IMR-90 (cell line): ENCODE measurements around the gene VAT1L. TPM values are rescaled to one million over a fixed set of nuclear protein-coding genes. Genes with fewer than 3 reads are reported as not detected.

Experiments used
- ATAC-seq: fragments of 200-7000 bp; cut with Tn5 transposase; 2 replicates; pipeline ENCODE4 v1.9.1; 2020; ENCODE audit warnings: low read depth, mild to moderate bottlenecking, moderate library complexity
- BruUV-seq: library from RNA; stranded (reverse); fragments of 400-500 nt; replicated peaks from 2 replicates; lab custom pipeline; 2021; lab: Mats Ljungman, UMichigan
- CTCF ChIA-PET: fragments of 300-600 bp; formaldehyde crosslinking; extraction: SDS; loops from one replicate; lab custom pipeline; 2021; ENCODE audit warnings: antibody characterized with exemption; lab: Yijun Ruan, JAX
- POLR2A ChIA-PET: fragments of 300-600 bp; sonication (Branson Sonifier 250); formaldehyde crosslinking; loops from one replicate; lab custom pipeline; 2022; ENCODE audit warnings: antibody characterized with exemption; ENCODE audit not compliant: unreplicated experiment; lab: Charles Lee
- DNase-seq: peaks from one replicate; pipeline ENCODE4 v3.0.0; 2013
- H2AFZ ChIP-seq: replicated peaks from 2 replicates; pipeline ENCODE3; 2013; ENCODE audit warnings: low read length, mild to moderate bottlenecking; ENCODE audit not compliant: poor library complexity
- H2AK5ac ChIP-seq: 2 replicates; pipeline ENCODE4 v1.6.1; 2013; ENCODE audit warnings: low read depth, low read length, inconsistent platforms
- H2AK9ac ChIP-seq: replicated peaks from 2 replicates; pipeline ENCODE3; 2013; ENCODE audit warnings: mild to moderate bottlenecking, low read depth, low read length, moderate library complexity; ENCODE audit not compliant: poor library complexity
- H2BK120ac ChIP-seq: 2 replicates; pipeline ENCODE4 v1.6.1; 2013; ENCODE audit warnings: low read depth, low read length, inconsistent platforms
- H2BK15ac ChIP-seq: 3 replicates; pipeline ENCODE4 v1.6.1; 2013; ENCODE audit warnings: low read depth, low read length, inconsistent platforms
- H2BK20ac ChIP-seq: 2 replicates; pipeline ENCODE4 v1.6.1; 2013; ENCODE audit warnings: low read depth, mild to moderate bottlenecking, inconsistent platforms, low read length, moderate library complexity
- H2BK5ac ChIP-seq: 2 replicates; pipeline ENCODE4 v1.6.1; 2013; ENCODE audit warnings: mild to moderate bottlenecking, low read depth, low read length, inconsistent platforms; ENCODE audit not compliant: poor library complexity, severe bottlenecking
- H3K14ac ChIP-seq: replicated peaks from 2 replicates; pipeline ENCODE4 v1.6.1; 2013; ENCODE audit warnings: low read depth, low read length, inconsistent platforms
- H3K18ac ChIP-seq: 2 replicates; pipeline ENCODE4 v1.6.1; 2013; ENCODE audit warnings: low read depth, low read length, control low read depth
- H3K23ac ChIP-seq: 2 replicates; pipeline ENCODE4 v1.6.1; 2013; ENCODE audit warnings: low read depth, low read length, inconsistent platforms
- H3K27ac ChIP-seq: 2 replicates; pipeline ENCODE4 v1.5.1; 2013; ENCODE audit warnings: mild to moderate bottlenecking, control low read depth, low read length; ENCODE audit not compliant: insufficient read depth
- H3K27me3 ChIP-seq: 2 replicates; pipeline ENCODE4 v1.6.1; 2013; ENCODE audit warnings: low read length; ENCODE audit not compliant: control insufficient read depth, insufficient read depth
- H3K36me3 ChIP-seq: 2 replicates; pipeline ENCODE4 v1.6.1; 2013; ENCODE audit warnings: low read length, mixed read lengths; ENCODE audit not compliant: control insufficient read depth, insufficient read depth
- H3K4ac ChIP-seq: 2 replicates; pipeline ENCODE4 v1.6.1; 2013; ENCODE audit warnings: low read depth, low read length, inconsistent platforms
- H3K4me1 ChIP-seq: 2 replicates; pipeline ENCODE4 v1.6.1; 2013; ENCODE audit warnings: low read length, mixed read lengths; ENCODE audit not compliant: control insufficient read depth, insufficient read depth
- H3K4me2 ChIP-seq: 2 replicates; pipeline ENCODE4 v1.6.1; 2013; ENCODE audit warnings: low read depth, mild to moderate bottlenecking, control low read depth, low read length, moderate library complexity
- H3K4me3 ChIP-seq: 2 replicates; pipeline ENCODE4 v1.5.1; 2013; ENCODE audit warnings: low read depth, mild to moderate bottlenecking, control low read depth, low read length, moderate library complexity; ENCODE audit not compliant: insufficient read depth
- H3K56ac ChIP-seq: 2 replicates; pipeline ENCODE4 v1.6.1; 2013; ENCODE audit warnings: low read length, inconsistent platforms; ENCODE audit not compliant: insufficient read depth; ENCODE audit errors: extremely low read depth
- H3K79me1 ChIP-seq, 2 experiments: 2 replicates each; pipeline ENCODE4 v1.6.1; 2013; ENCODE audit warnings: low read length in 2 of 2, inconsistent platforms in 1 of 2, low read depth in 1 of 2
- H3K9ac ChIP-seq: 2 replicates; pipeline ENCODE4 v1.6.1; 2013; ENCODE audit warnings: low read depth, low read length, control low read depth
- H3K9me1 ChIP-seq: 2 replicates; pipeline ENCODE4 v1.6.1; 2013; ENCODE audit warnings: low read length, inconsistent platforms; ENCODE audit not compliant: insufficient read depth
- H3K9me3 ChIP-seq: 2 replicates; pipeline ENCODE4 v1.6.1; 2013; ENCODE audit warnings: low read length; ENCODE audit not compliant: control insufficient read depth, insufficient read depth
- H4K20me1 ChIP-seq: 2 replicates; pipeline ENCODE4 v1.6.1; 2013; ENCODE audit warnings: low read length, inconsistent platforms; ENCODE audit not compliant: insufficient read depth
- H4K5ac ChIP-seq: 2 replicates; pipeline ENCODE4 v1.6.1; 2013; ENCODE audit warnings: mild to moderate bottlenecking, low read depth, low read length, control low read depth
- H4K8ac ChIP-seq, 2 experiments: 2 replicates each; pipeline ENCODE4 v1.6.1; 2013; ENCODE audit warnings: low read depth in 2 of 2, low read length in 2 of 2, control low read depth in 1 of 2, inconsistent platforms in 1 of 2
- H4K91ac ChIP-seq: 2 replicates; pipeline ENCODE4 v1.6.1; 2013; ENCODE audit warnings: low read depth, low read length, inconsistent platforms; ENCODE audit not compliant: insufficient read depth
- BHLHE40 ChIP-seq: fragments of 150-350 bp; IDR thresholded peaks from 2 replicates; pipeline ENCODE4 v1.6.1; 2016; ENCODE audit warnings: mild to moderate bottlenecking, low read depth, low read length
- CEBPB ChIP-seq: IDR thresholded peaks from 2 replicates; pipeline ENCODE4 v1.6.1; 2012; ENCODE audit warnings: low read depth, low read length, improper control_type of control experiment
- CHD1 ChIP-seq: IDR thresholded peaks from 2 replicates; pipeline ENCODE4 v1.6.1; 2012; ENCODE audit warnings: low read depth, low read length, improper control_type of control experiment
- FOS ChIP-seq: fragments of 150-350 bp; IDR thresholded peaks from 2 replicates; pipeline ENCODE4 v1.6.1; 2016; ENCODE audit warnings: low read depth, low read length
- MAFK ChIP-seq: IDR thresholded peaks from 2 replicates; pipeline ENCODE4 v1.6.1; 2012; ENCODE audit warnings: low read depth, low read length, improper control_type of control experiment
- MAZ ChIP-seq: IDR thresholded peaks from 2 replicates; pipeline ENCODE4 v1.6.1; 2012; ENCODE audit warnings: low read depth, mild to moderate bottlenecking, low read length, improper control_type of control experiment, moderate library complexity, borderline replicate concordance
- MXI1 ChIP-seq: IDR thresholded peaks from 2 replicates; pipeline ENCODE4 v1.6.1; 2012; ENCODE audit warnings: low read depth, mild to moderate bottlenecking, low read length, moderate library complexity, borderline replicate concordance
- NFE2L2 ChIP-seq: fragments of 150-350 bp; IDR thresholded peaks from 2 replicates; pipeline ENCODE4 v1.6.1; 2016; ENCODE audit warnings: low read depth, mild to moderate bottlenecking, low read length
- POLR2A ChIP-seq: IDR thresholded peaks from 2 replicates; pipeline ENCODE4 v1.6.1; 2012; ENCODE audit warnings: mild to moderate bottlenecking, low read depth, low read length
- RAD21 ChIP-seq: IDR thresholded peaks from 2 replicates; pipeline ENCODE4 v1.6.1; 2012; ENCODE audit warnings: low read length, improper control_type of control experiment
- RCOR1 ChIP-seq: IDR thresholded peaks from 2 replicates; pipeline ENCODE4 v1.6.1; 2012; ENCODE audit warnings: mild to moderate bottlenecking, low read length, improper control_type of control experiment; ENCODE audit not compliant: insufficient replicate concordance
- RFX5 ChIP-seq: IDR thresholded peaks from 2 replicates; pipeline ENCODE4 v1.8.0; 2012; ENCODE audit warnings: low read depth, mild to moderate bottlenecking, low read length, moderate library complexity
- SMC3 ChIP-seq: fragments of 150-350 bp; IDR thresholded peaks from 2 replicates; pipeline ENCODE4 v1.6.1; 2016; ENCODE audit warnings: low read depth, mild to moderate bottlenecking, antibody characterized with exemption, low read length, moderate library complexity
- WGBS, 2 experiments: methylation state at CpG; one replicate each; pipeline versions ENCODE4 v1.1.5 to v1.1.7; 2013; ENCODE audit warnings: missing lambda C conversion rate in 2 of 2; ENCODE audit not compliant: insufficient read length in 1 of 2; ENCODE audit errors: extremely low coverage in 2 of 2; 5-methylcytosine and 5-hydroxymethylcytosine counted together
- dilution Hi-C: fragments of 300-500 bp; cut with HindIII; formaldehyde crosslinking; loops from one replicate; pipeline ENCODE4 v1.14.3; 2018; ENCODE audit warnings: low sequenced_read_pairs; ENCODE audit not compliant: unreplicated experiment
- in situ Hi-C: fragments of 300-500 bp; cut with MboI; formaldehyde crosslinking; loops from 3 replicates; pipeline ENCODE4 v1.14.3; 2019; ENCODE audit warnings: low sequenced_read_pairs, inconsistent platforms, mixed read lengths
- intact Hi-C: fragments of 100-400 bp; cut with micrococcal nuclease; formaldehyde crosslinking; loops from 2 replicates; pipeline ENCODE4 v1.10.0; 2022
- polyA plus RNA-seq, 3 experiments: library from polyadenylated mRNA; depleted of rRNA; stranded (reverse); fragments of >200 nt; gene quantifications; 2 replicates each; pipeline ENCODE4 v1.2.3, GENCODE V29; 2012; ENCODE audit warnings: low replicate concordance in 1 of 3
- total RNA-seq: library from RNA; depleted of rRNA; stranded (reverse); fragments of >200 nt; gene quantifications from 2 replicates; pipeline ENCODE4 v1.2.3, GENCODE V29; 2012
- TF ChIP-seq, protein P1 (sequence below): fragments of 150-350 bp; IDR thresholded peaks from 2 replicates; pipeline ENCODE4 v1.6.1; 2016; ENCODE audit warnings: low read depth, mild to moderate bottlenecking, low read length, moderate library complexity, borderline replicate concordance
- TF ChIP-seq, protein P2 (sequence below): conservative IDR thresholded peaks from 2 replicates; pipeline ENCODE4 v1.5.1; 2012; ENCODE audit warnings: mild to moderate bottlenecking, low read depth, low read length, improper control_type of control experiment
- TF ChIP-seq, protein P3 (sequence below): fragments of 150-350 bp; IDR thresholded peaks from 2 replicates; pipeline ENCODE4 v1.6.1; 2017; ENCODE audit warnings: mild to moderate bottlenecking, antibody characterized with exemption, low read length, low read depth

The VAT1L gene
- total and polyA plus RNA-seq, 2 of the 4 experiments (the other 2 are of a cell fraction), result 15.4 to 18.5 TPM

DNA sequence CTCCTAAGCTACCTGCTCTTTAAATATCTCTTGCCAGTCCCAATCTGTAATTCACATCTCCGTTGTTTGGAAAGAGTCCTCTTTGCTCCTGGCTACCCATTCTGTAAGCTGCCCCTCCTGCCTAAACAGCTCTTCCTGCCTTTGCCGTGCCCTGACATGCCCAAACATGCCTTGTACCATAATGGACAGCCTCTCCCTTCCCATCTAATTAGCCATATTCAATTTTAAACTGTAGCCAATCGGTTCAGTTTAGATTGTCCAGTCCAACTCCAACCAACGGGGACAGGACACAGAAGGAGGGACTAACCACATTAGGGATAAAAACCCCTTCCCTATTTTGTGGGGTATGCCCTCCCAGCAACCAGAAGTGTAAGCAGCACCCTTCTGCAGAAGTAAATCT is 203.3 kb downstream of the VAT1L start:
- in situ Hi-C loops (no loop called here), dilution Hi-C loops (no loop called here), intact Hi-C loops (no loop called here)
- no peaks in the 10 kb centered on the region for H3K36me3 ChIP-seq
- peak overlapping the region in 1 of 2 experiments; percentile 48; a peak in 2 of 4 replicates for H4K8ac ChIP-seq
- H3K4ac ChIP-seq, result 0 out of 2 replicates have a peak overlapping the region, but pooled peaks have one; percentile 5
- H2BK120ac ChIP-seq, result no peak overlapping the region
- H3K27me3 ChIP-seq, result no peaks in the 10 kb centered on the region; the same call in 1 of the 2 replicates
- peaks cover 3% of the 10 kb centered on the region; the same call in 1 of the 2 replicates for H3K4me1 ChIP-seq
- H3K27ac ChIP-seq, result no peak overlapping the region
- H3K18ac ChIP-seq, result peak overlapping the region; percentile 57; the same call in 1 of the 2 replicates
- DNase-seq (no peak), ATAC-seq (no peak)
- no TSS peak for BruUV-seq
- no peak overlapping the region for H3K4me2 ChIP-seq
- H2AK5ac ChIP-seq, result no peak overlapping the region
- no peak overlapping the region for H2BK20ac ChIP-seq
- CTCF ChIA-PET, result interaction anchor here (1.2 to 1.5 kb wide), 2 partner anchors 11 to 316 kb away, joined by 3 to 8 read pairs; no protein-coding TSS in a partner anchor
- no peak overlapping the region for H4K91ac ChIP-seq
- WGBS, 2 experiments, result 67% methylated on average over 1 of the region's 4 CpGs; no CpG with 5 or more reads in 1 of the 2 experiments
- POLR2A ChIA-PET, result no interaction called here
- no peaks in the 10 kb centered on the region for H3K79me1 ChIP-seq
- H4K5ac ChIP-seq, result peak overlapping the region; percentile 42; the same call in 1 of the 2 replicates
- no peak overlapping the region for H2BK15ac ChIP-seq
- no peak overlapping the region for H2AFZ ChIP-seq
- H3K9me1 ChIP-seq, result no peaks in the 10 kb centered on the region
- no peak overlapping the region for H3K56ac ChIP-seq
- no peak overlapping the region for H2AK9ac ChIP-seq
- TF ChIP-seq CHD1, result no peak
- TF ChIP-seq CEBPB, result no peak
- TF ChIP-seq POLR2A, result no peak
- TF ChIP-seq MAFK, result no peak
- TF ChIP-seq MAZ, result no peak
- TF ChIP-seq, protein P1, sequence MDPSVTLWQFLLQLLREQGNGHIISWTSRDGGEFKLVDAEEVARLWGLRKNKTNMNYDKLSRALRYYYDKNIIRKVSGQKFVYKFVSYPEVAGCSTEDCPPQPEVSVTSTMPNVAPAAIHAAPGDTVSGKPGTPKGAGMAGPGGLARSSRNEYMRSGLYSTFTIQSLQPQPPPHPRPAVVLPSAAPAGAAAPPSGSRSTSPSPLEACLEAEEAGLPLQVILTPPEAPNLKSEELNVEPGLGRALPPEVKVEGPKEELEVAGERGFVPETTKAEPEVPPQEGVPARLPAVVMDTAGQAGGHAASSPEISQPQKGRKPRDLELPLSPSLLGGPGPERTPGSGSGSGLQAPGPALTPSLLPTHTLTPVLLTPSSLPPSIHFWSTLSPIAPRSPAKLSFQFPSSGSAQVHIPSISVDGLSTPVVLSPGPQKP, result no peak
- TF ChIP-seq MXI1, result no peak
- no peak for TF ChIP-seq RFX5
- TF ChIP-seq, protein P2, sequence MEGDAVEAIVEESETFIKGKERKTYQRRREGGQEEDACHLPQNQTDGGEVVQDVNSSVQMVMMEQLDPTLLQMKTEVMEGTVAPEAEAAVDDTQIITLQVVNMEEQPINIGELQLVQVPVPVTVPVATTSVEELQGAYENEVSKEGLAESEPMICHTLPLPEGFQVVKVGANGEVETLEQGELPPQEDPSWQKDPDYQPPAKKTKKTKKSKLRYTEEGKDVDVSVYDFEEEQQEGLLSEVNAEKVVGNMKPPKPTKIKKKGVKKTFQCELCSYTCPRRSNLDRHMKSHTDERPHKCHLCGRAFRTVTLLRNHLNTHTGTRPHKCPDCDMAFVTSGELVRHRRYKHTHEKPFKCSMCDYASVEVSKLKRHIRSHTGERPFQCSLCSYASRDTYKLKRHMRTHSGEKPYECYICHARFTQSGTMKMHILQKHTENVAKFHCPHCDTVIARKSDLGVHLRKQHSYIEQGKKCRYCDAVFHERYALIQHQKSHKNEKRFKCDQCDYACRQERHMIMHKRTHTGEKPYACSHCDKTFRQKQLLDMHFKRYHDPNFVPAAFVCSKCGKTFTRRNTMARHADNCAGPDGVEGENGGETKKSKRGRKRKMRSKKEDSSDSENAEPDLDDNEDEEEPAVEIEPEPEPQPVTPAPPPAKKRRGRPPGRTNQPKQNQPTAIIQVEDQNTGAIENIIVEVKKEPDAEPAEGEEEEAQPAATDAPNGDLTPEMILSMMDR, result no peak
- no peak for TF ChIP-seq BHLHE40
- TF ChIP-seq FOS, result no peak
- TF ChIP-seq, protein P3, sequence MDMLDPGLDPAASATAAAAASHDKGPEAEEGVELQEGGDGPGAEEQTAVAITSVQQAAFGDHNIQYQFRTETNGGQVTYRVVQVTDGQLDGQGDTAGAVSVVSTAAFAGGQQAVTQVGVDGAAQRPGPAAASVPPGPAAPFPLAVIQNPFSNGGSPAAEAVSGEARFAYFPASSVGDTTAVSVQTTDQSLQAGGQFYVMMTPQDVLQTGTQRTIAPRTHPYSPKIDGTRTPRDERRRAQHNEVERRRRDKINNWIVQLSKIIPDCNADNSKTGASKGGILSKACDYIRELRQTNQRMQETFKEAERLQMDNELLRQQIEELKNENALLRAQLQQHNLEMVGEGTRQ, result no peak
- no peak for TF ChIP-seq SMC3
- no peak for TF ChIP-seq RAD21
- no peak for TF ChIP-seq RCOR1
- no peak for TF ChIP-seq NFE2L2
- H2BK5ac ChIP-seq, result no peak overlapping the region
- H3K9me3 ChIP-seq, result peaks cover 11% of the 10 kb centered on the region
- H3K23ac ChIP-seq, result no peak overlapping the region; the same call in 1 of the 2 replicates
- no peak overlapping the region for H3K4me3 ChIP-seq
- peak overlapping the region; percentile 39; the same call in 1 of the 2 replicates for H3K14ac ChIP-seq
- H4K20me1 ChIP-seq, result no peaks in the 10 kb centered on the region
- H3K9ac ChIP-seq, result no peak overlapping the region
